Keratinocyte (primary cell): ENCODE measurements around the gene SMIM38. TPM values are rescaled to one million over a fixed set of nuclear protein-coding genes. Genes with fewer than 3 reads are reported as not detected.

Experiments used
- DNase-seq: peaks from one replicate; pipeline ENCODE4 v3.0.0-alpha.2; 2011; ENCODE audit warnings: low read depth, missing footprints, low spot score
- FAIRE-seq: peaks from 2 replicates; lab custom pipeline; 2011; peaks lifted over from hg19 to GRCh38; lab: Jason Lieb, UNC
- H2AFZ ChIP-seq: 2 replicates; pipeline ENCODE4 v1.6.0; 2012; ENCODE audit warnings: low read length, control low read depth, inconsistent platforms; ENCODE audit not compliant: control insufficient read depth
- H3K27ac ChIP-seq: 2 replicates; pipeline ENCODE4 v1.5.1; 2011; ENCODE audit warnings: low read length; ENCODE audit not compliant: control insufficient read depth, insufficient read depth
- H3K27me3 ChIP-seq: 3 replicates; pipeline ENCODE4 v1.6.0; 2011; ENCODE audit warnings: low read length; ENCODE audit not compliant: control insufficient read depth, insufficient read depth; ENCODE audit errors: extremely low read depth
- H3K36me3 ChIP-seq, 2 experiments: 2 replicates in 1 of 2; 3 replicates in 1 of 2; pipeline ENCODE4 v1.5.1; 2011; ENCODE audit warnings: low read length in 2 of 2, mild to moderate bottlenecking in 1 of 2; ENCODE audit not compliant: control insufficient read depth in 2 of 2, insufficient read depth in 2 of 2; ENCODE audit errors: extremely low read depth in 1 of 2
- H3K4me1 ChIP-seq: 3 replicates; pipeline ENCODE4 v1.5.1; 2011; ENCODE audit warnings: low read length; ENCODE audit not compliant: control insufficient read depth, insufficient read depth; ENCODE audit errors: extremely low read depth
- H3K4me2 ChIP-seq: 3 replicates; pipeline ENCODE4 v1.6.0; 2011; ENCODE audit warnings: low read depth, low read length; ENCODE audit not compliant: control insufficient read depth, insufficient read depth; ENCODE audit errors: extremely low read depth
- H3K4me3 ChIP-seq, 3 experiments: fragments of 200-600 bp in 1 of 3; sonication (generic) in 1 of 3; 2 replicates in 2 of 3; 3 replicates in 1 of 3; pipeline ENCODE4 v1.5.1; 2011 to 2016; ENCODE audit warnings: low read length in 3 of 3, mild to moderate bottlenecking in 3 of 3, control low read depth in 2 of 3, inconsistent platforms in 1 of 3, low read depth in 1 of 3, mixed read lengths in 1 of 3, mixed run types in 1 of 3, moderate library complexity in 1 of 3; ENCODE audit not compliant: control insufficient read depth in 2 of 3, insufficient read depth in 2 of 3; ENCODE audit errors: extremely low read depth in 1 of 3
- H3K79me2 ChIP-seq: 2 replicates; pipeline ENCODE4 v1.6.0; 2012; ENCODE audit warnings: low read length; ENCODE audit not compliant: control insufficient read depth, insufficient read depth
- H3K9ac ChIP-seq: 3 replicates; pipeline ENCODE4 v1.6.0; 2011; ENCODE audit warnings: low read length; ENCODE audit not compliant: control insufficient read depth, insufficient read depth; ENCODE audit errors: extremely low read depth
- H3K9me1 ChIP-seq: 3 replicates; pipeline ENCODE4 v1.6.0; 2011; ENCODE audit warnings: low read length; ENCODE audit not compliant: control insufficient read depth, insufficient read depth; ENCODE audit errors: extremely low read depth
- H3K9me3 ChIP-seq: 2 replicates; pipeline ENCODE4 v1.5.1; 2012; ENCODE audit warnings: low read depth, low read length; ENCODE audit not compliant: control insufficient read depth
- H4K20me1 ChIP-seq: 3 replicates; pipeline ENCODE4 v1.6.0; 2011; ENCODE audit warnings: low read length; ENCODE audit not compliant: control insufficient read depth, insufficient read depth; ENCODE audit errors: extremely low read depth
- EZH2 ChIP-seq: IDR thresholded peaks from one replicate; pipeline ENCODE4 v1.6.1; 2012; ENCODE audit warnings: inconsistent platforms, mild to moderate bottlenecking, low read length, moderate library complexity
- dilution Hi-C: fragments of 300-500 bp; cut with MboI; formaldehyde crosslinking; loops from one replicate; pipeline ENCODE4 v1.7.0; 2020; ENCODE audit warnings: low sequenced_read_pairs; ENCODE audit not compliant: extremely low pct_ligation_motif_present
- polyA plus RNA-seq, 5 experiments: library from polyadenylated mRNA; depleted of rRNA in 3 of 5; stranded (reverse) in 3 of 5; stranded (forward) in 1 of 5; unstranded in 1 of 5; fragments of >200 nt; gene quantifications; 1 replicate in 1 of 5; 2 replicates in 3 of 5; 3 replicates in 1 of 5; pipeline versions ENCODE4 v1.2.1 to v1.2.3, GENCODE V29; 2011 to 2012; ENCODE audit warnings: missing spikeins in 2 of 5, low read depth in 1 of 5, low replicate concordance in 1 of 5
- TF ChIP-seq, protein P1 (sequence below), 3 experiments: IDR thresholded peaks in 1 of 3; conservative IDR thresholded peaks in 1 of 3; optimal IDR thresholded peaks in 1 of 3; 2 replicates in 2 of 3; 3 replicates in 1 of 3; pipeline versions ENCODE3 to v1.5.1; 2011; ENCODE audit warnings: low read length in 3 of 3, mild to moderate bottlenecking in 3 of 3, moderate library complexity in 2 of 3, control low read depth in 1 of 3, inconsistent platforms in 1 of 3; ENCODE audit not compliant: insufficient read depth in 2 of 3; ENCODE audit errors: extremely low read depth in 1 of 3

SMIM38 gene
- polyA plus RNA-seq, 1 donor (not counting 4 experiments of a cell fraction or from before 2014, with no cell fraction given): not detected

DNA sequence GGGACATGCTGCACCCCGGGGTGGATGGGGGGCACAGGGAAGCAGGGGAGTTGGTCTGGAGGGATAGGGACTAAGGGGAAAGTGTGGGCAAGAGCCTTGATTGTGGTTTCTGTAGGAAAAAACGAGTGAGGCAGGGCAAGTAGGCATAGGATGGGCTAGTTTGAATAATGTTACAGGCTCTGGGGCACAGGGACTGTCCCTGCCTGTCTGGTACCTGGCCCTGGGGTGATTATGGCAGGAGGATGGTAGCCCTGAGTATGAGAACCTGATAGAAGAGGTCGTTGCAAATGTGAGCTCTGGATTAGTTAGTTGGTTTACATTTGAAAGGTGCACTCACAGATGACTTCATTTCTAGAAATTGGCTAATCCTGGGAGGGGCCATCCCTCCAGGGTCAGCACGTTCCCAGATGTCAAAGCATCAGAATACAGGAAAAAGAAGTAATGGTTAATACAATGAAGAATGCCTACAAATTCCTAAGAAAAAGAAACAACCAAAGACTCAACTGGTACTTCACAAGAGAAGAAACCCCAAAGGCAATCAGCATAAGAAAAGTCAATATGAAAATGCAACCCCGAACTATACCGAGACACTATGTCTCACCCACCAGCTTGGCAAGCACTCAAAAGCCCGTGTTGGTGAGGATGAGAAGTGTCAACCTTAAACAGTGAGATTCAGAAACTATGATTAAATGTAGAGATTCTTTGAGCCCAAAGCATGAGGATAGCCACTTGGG lies 11.3 kb upstream of the SMIM38 start:
- H3K79me2 ChIP-seq: no peaks in the 10 kb centered on the region
- no peak overlapping the region for H2AFZ ChIP-seq
- no peaks in the 10 kb centered on the region for H4K20me1 ChIP-seq
- H3K36me3 ChIP-seq: no peaks in the 10 kb centered on the region
- H3K9me3 ChIP-seq: peaks cover 2% of the 10 kb centered on the region
- no peaks in the 10 kb centered on the region for H3K27me3 ChIP-seq
- no peak overlapping the region for H3K4me3 ChIP-seq
- no peak overlapping the region for H3K9ac ChIP-seq
- FAIRE-seq: no peak
- no peak for DNase-seq
- H3K4me2 ChIP-seq: no peak overlapping the region
- H3K27ac ChIP-seq: no peak overlapping the region
- H3K9me1 ChIP-seq: no peaks in the 10 kb centered on the region
- H3K4me1 ChIP-seq: peaks cover 2% of the 10 kb centered on the region
- dilution Hi-C loops: no loop called here
- TF ChIP-seq, protein P1, sequence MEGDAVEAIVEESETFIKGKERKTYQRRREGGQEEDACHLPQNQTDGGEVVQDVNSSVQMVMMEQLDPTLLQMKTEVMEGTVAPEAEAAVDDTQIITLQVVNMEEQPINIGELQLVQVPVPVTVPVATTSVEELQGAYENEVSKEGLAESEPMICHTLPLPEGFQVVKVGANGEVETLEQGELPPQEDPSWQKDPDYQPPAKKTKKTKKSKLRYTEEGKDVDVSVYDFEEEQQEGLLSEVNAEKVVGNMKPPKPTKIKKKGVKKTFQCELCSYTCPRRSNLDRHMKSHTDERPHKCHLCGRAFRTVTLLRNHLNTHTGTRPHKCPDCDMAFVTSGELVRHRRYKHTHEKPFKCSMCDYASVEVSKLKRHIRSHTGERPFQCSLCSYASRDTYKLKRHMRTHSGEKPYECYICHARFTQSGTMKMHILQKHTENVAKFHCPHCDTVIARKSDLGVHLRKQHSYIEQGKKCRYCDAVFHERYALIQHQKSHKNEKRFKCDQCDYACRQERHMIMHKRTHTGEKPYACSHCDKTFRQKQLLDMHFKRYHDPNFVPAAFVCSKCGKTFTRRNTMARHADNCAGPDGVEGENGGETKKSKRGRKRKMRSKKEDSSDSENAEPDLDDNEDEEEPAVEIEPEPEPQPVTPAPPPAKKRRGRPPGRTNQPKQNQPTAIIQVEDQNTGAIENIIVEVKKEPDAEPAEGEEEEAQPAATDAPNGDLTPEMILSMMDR (optimal IDR thresholded peaks at IDR 0.05 in 1 of 3, IDR thresholded peaks at IDR 0.05 in 1 of 3, conservative IDR thresholded peaks at IDR 0.05 in 1 of 3; ENCODE audit: extremely low read depth in 1 of 3, insufficient read depth in 2 of 3, low read length in 3 of 3): no peak
- TF ChIP-seq EZH2: no peak

GRCh38 chr11:69145050-69145380 lies 10.7 kb upstream of the SMIM38 start:
- H3K4me1 ChIP-seq: peaks cover 2% of the 10 kb centered on the region
- no peak overlapping the region for H3K27ac ChIP-seq
- no peaks in the 10 kb centered on the region for H3K36me3 ChIP-seq
- H3K9me3 ChIP-seq: peaks cover 2% of the 10 kb centered on the region
- DNase-seq (no peak), FAIRE-seq (no peak)
- H3K9me1 ChIP-seq: no peaks in the 10 kb centered on the region
- TF ChIP-seq, protein P1 (optimal IDR thresholded peaks at IDR 0.05 in 1 of 3, IDR thresholded peaks at IDR 0.05 in 1 of 3, conservative IDR thresholded peaks at IDR 0.05 in 1 of 3; ENCODE audit: extremely low read depth in 1 of 3, insufficient read depth in 2 of 3, low read length in 3 of 3): no peak
- TF ChIP-seq EZH2: no peak
- no peaks in the 10 kb centered on the region for H4K20me1 ChIP-seq
- dilution Hi-C loops: no loop called here
- no peak overlapping the region for H2AFZ ChIP-seq
- no peak overlapping the region for H3K4me3 ChIP-seq
- no peak overlapping the region for H3K4me2 ChIP-seq
- H3K9ac ChIP-seq: no peak overlapping the region
- no peaks in the 10 kb centered on the region for H3K27me3 ChIP-seq
- H3K79me2 ChIP-seq: no peaks in the 10 kb centered on the region
